OCI-LY7 (cell line): ENCODE measurements around the gene HDGFL2. TPM values are rescaled to one million over a fixed set of nuclear protein-coding genes. Genes with fewer than 3 reads are reported as not detected.
A peak's percentile ranks its signal among the peaks of the same experiment; 100 is the strongest.

Experiments used
- Bru-seq: library from RNA; stranded (reverse); fragments of 400-500 nt; gene quantifications from one replicate; lab custom pipeline; 2021; lab: Mats Ljungman, UMichigan
- BruChase-seq, 2 experiments: library from RNA; stranded (reverse); fragments of 400-500 nt; gene quantifications; one replicate each; lab custom pipeline; 2021; lab: Mats Ljungman, UMichigan
- BruUV-seq: library from RNA; stranded (reverse); fragments of 400-500 nt; replicated peaks from 2 replicates; lab custom pipeline; 2021; lab: Mats Ljungman, UMichigan
- CTCF ChIA-PET: fragments of 300-600 bp; sonication (Branson Sonifier 250); formaldehyde crosslinking; loops from one replicate; lab custom pipeline; 2022; ENCODE audit warnings: antibody characterized with exemption; ENCODE audit not compliant: unreplicated experiment; lab: Charles Lee
- POLR2A ChIA-PET: fragments of 300-600 bp; sonication (Branson Sonifier 250); formaldehyde crosslinking; loops from one replicate; lab custom pipeline; 2022; ENCODE audit warnings: antibody characterized with exemption; lab: Charles Lee
- DNase-seq: peaks from one replicate; pipeline ENCODE4 v3.0.0-alpha.2; 2015; ENCODE audit warnings: low spot score
- H2AFZ ChIP-seq: fragments of 200-600 bp; sonication (generic), shearing (Covaris generic); 2 replicates; pipeline ENCODE4 v1.6.1; 2014; ENCODE audit warnings: mild to moderate bottlenecking, antibody characterized with exemption, low read length, moderate library complexity
- H3K27ac ChIP-seq: fragments of 200-600 bp; sonication (generic); 2 replicates; pipeline ENCODE4 v1.5.1; 2014; ENCODE audit warnings: mixed run types, low read depth, mild to moderate bottlenecking, moderate library complexity, low read length, inconsistent platforms; ENCODE audit not compliant: poor library complexity, severe bottlenecking
- H3K36me3 ChIP-seq: fragments of 200-600 bp; sonication (generic); 2 replicates; pipeline ENCODE4 v1.6.1; 2014; ENCODE audit warnings: mild to moderate bottlenecking, antibody characterized with exemption, low read length, moderate library complexity, mixed read lengths; ENCODE audit not compliant: insufficient read depth
- H3K4me1 ChIP-seq: fragments of 200-600 bp; sonication (generic); 2 replicates; pipeline ENCODE4 v1.5.1; 2014; ENCODE audit warnings: mild to moderate bottlenecking, low read length; ENCODE audit not compliant: insufficient read depth, poor library complexity, severe bottlenecking
- H3K4me2 ChIP-seq: fragments of 200-600 bp; sonication (generic); 2 replicates; pipeline ENCODE4 v1.6.1; 2014; ENCODE audit warnings: mild to moderate bottlenecking, low read length
- H3K4me3 ChIP-seq: fragments of 200-600 bp; sonication (generic); 2 replicates; pipeline ENCODE4 v1.5.1; 2014; ENCODE audit warnings: mild to moderate bottlenecking, low read depth, low read length; ENCODE audit not compliant: poor library complexity, severe bottlenecking
- H3K79me2 ChIP-seq: fragments of 200-600 bp; sonication (generic); 2 replicates; pipeline ENCODE4 v1.6.1; 2016; ENCODE audit warnings: low read depth, mild to moderate bottlenecking, low read length, moderate library complexity, mixed read lengths; ENCODE audit not compliant: insufficient read depth
- H3K9me2 ChIP-seq: fragments of 200-600 bp; sonication (generic); 2 replicates; pipeline ENCODE4 v1.6.1; 2016; ENCODE audit warnings: mild to moderate bottlenecking, low read length, mixed read lengths; ENCODE audit not compliant: insufficient read depth
- H3K9me3 ChIP-seq: fragments of 200-600 bp; sonication (generic); 2 replicates; pipeline ENCODE4 v1.6.1; 2014; ENCODE audit warnings: mild to moderate bottlenecking, mixed run types, low read length, mixed read lengths
- H4K20me1 ChIP-seq: fragments of 200-600 bp; sonication (generic); 2 replicates; pipeline ENCODE4 v1.6.1; 2014; ENCODE audit warnings: mild to moderate bottlenecking, antibody characterized with exemption, low read length, moderate library complexity, mixed read lengths; ENCODE audit not compliant: insufficient read depth
- EZH2phosphoT487 ChIP-seq: fragments of 200-600 bp; sonication (generic); IDR thresholded peaks from 2 replicates; pipeline ENCODE4 v1.6.1; 2018; ENCODE audit warnings: low read depth, borderline replicate concordance, mild to moderate bottlenecking, mixed run types, antibody characterized with exemption, low read length, moderate library complexity, mixed read lengths
- intact Hi-C: fragments of 100-400 bp; cut with micrococcal nuclease; formaldehyde crosslinking; loops from one replicate; pipeline ENCODE4 v1.10.0; 2022; ENCODE audit not compliant: unreplicated experiment
- long read RNA-seq: library from polyadenylated mRNA; stranded (forward); transcript quantifications from one replicate; pipeline ENCODE4 v2.0.0, GENCODE V29; 2022
- total RNA-seq, 2 experiments: library from RNA; depleted of rRNA in 1 of 2; stranded (reverse); fragments of >200 nt in 1 of 2; shearing (Covaris generic) in 1 of 2; gene quantifications; 2 replicates each; pipeline ENCODE4 v1.2.3, GENCODE V29; 2014 to 2022
- TF ChIP-seq, protein P1 (sequence below): fragments of 200-600 bp; sonication (generic); conservative IDR thresholded peaks from 2 replicates; pipeline ENCODE4 v1.5.1; 2014; ENCODE audit warnings: mild to moderate bottlenecking, antibody characterized with exemption, low read length, moderate library complexity, mixed read lengths

Gene HDGFL2
- 54.5 and 79.9 TPM in 2 replicates for total RNA-seq (2014; rRNA removed; shearing (Covaris generic))
- 77.3 and 85.9 TPM in 2 replicates for total RNA-seq (2022)
- Bru-seq, nascent RNA, result percentile 50 among the genes with signal in this experiment
- BruChase-seq, experiment 1, labeled RNA remaining after a 6-hour chase, result percentile 61 among the genes with signal in this experiment
- BruChase-seq, experiment 2, labeled RNA remaining after a 2-hour chase, result percentile 58 among the genes with signal in this experiment
- long read RNA-seq, transcript HDGFL2-210 (16 exons, 2,255 nt), result minor isoform, 8 of 122 reads
- long read RNA-seq, transcript HDGFL2-208 (16 exons, 2,281 nt), result major isoform, 45 of 122 reads
- long read RNA-seq, partial matches to known transcripts, result 26 of 122 reads
- long read RNA-seq, other reads (novel, unspliced or antisense), result 43 of 122 reads

DNA sequence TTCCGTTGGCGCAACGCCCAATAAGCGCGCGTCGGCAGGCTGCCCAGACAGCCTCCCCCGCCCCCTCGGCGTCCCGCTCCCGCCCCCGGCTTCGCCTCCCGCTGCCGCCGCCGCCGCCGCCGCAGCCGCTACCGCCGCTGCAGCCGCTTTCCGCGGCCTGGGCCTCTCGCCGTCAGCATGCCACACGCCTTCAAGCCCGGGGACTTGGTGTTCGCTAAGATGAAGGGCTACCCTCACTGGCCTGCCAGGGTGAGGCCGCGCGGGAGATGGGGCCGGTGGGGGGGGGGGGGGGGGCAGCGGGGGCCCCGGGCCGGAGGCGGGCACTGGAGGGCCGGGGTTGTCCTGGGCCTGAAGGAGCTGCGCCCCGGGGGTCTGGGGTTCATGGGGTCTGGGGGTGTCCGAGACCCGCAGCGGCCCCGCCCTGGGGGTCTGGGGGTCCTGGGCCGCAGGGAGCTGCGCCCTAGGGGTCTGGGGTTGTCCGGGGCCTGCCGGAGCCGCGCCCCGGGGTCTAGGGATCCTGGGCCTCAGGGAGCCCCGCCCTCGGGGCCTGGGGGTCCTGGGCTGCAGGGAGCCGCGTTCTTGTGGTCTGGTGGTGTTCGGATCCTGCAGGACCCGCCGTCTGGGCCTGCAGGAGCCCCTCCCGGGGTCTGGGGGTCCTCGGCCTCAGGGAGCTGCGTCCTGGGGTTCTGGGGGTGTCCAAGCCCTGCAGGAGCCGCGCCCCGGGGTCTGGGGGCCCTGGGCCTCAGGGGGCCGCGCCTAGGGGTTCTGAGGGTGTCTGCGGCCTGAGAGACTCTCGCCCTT lies at the start of gene HDGFL2:
Gene HDGFL2, plus strand, starts transcription at position 124 of the 801 bp plus-strand sequence. Its CDS starts 54 bp downstream, at position 178.
- no peaks in the 10 kb centered on the region for H3K9me2 ChIP-seq
- no peak for DNase-seq
- H3K4me2 ChIP-seq, result peak within 1 kb of the TSS; percentile 91
- H3K36me3 ChIP-seq, result peaks cover 18% of the 10 kb centered on the region
- TF ChIP-seq, protein P1, sequence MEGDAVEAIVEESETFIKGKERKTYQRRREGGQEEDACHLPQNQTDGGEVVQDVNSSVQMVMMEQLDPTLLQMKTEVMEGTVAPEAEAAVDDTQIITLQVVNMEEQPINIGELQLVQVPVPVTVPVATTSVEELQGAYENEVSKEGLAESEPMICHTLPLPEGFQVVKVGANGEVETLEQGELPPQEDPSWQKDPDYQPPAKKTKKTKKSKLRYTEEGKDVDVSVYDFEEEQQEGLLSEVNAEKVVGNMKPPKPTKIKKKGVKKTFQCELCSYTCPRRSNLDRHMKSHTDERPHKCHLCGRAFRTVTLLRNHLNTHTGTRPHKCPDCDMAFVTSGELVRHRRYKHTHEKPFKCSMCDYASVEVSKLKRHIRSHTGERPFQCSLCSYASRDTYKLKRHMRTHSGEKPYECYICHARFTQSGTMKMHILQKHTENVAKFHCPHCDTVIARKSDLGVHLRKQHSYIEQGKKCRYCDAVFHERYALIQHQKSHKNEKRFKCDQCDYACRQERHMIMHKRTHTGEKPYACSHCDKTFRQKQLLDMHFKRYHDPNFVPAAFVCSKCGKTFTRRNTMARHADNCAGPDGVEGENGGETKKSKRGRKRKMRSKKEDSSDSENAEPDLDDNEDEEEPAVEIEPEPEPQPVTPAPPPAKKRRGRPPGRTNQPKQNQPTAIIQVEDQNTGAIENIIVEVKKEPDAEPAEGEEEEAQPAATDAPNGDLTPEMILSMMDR, result no peak
- no peak for TF ChIP-seq EZH2phosphoT487
- ChIA-PET POLR2A (interaction anchor here (0.6 to 1.3 kb wide), 4 partner anchors 16 to 332 kb away, joined by 4 read pairs; partner anchors contain the start of gene CHAF1A), CTCF (no interaction called here)
- H2AFZ ChIP-seq, result peak within 1 kb of the TSS; percentile 82; the same call in 1 of the 2 replicates
- H3K79me2 ChIP-seq, result peaks cover 27% of the 10 kb centered on the region
- H4K20me1 ChIP-seq, result no peaks in the 10 kb centered on the region
- BruUV-seq, result no TSS peak
- H3K4me1 ChIP-seq, result peaks cover 30% of the 10 kb centered on the region
- peak within 1 kb of the TSS; percentile 88 for H3K27ac ChIP-seq
- intact Hi-C loops, result loop anchor here (5.0 kb wide), 1 partner anchor 70 kb away; the partner anchor contains the start of genes CHAF1A and SH3GL1
- no peaks in the 10 kb centered on the region for H3K9me3 ChIP-seq
- peak within 1 kb of the TSS; percentile 98 for H3K4me3 ChIP-seq

DNA sequence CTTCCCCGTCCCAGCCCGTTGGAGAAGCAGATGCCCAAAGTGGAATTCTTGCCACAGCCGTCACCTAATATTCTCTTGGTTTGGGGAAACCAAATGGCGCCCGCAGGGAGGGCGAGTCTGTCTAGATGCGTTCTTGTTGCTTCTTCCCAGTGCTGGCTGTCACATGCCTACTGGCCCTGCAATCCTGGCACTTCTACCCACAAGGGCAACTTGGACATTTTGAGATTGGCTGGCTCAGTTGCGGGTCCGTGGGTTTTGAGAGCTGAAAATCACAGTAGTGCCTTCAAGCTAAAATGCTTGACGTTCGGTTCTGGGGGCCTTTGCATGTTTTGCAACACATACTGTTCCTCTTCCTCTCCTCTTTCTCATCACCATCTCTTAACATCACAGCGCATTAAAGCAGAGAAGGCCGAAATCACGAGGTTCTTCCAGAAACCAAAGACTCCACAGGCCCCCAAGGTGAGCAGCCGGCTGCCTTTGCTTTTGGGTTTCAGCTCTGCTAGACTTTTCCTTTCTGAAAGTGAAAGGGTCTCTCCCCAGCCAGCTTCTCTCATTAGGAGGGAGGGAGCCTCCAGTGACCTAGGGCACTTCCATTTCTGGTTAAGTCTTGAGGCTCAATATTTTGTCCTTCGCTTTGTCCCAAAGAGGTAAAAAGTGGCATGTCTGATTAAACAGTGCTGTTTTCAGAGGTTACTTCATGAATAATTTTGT lies 48.5 kb upstream of the HDGFL2 start:
- H3K4me1 ChIP-seq, result no peaks in the 10 kb centered on the region
- no peak for DNase-seq
- no peaks in the 10 kb centered on the region for H4K20me1 ChIP-seq
- TF ChIP-seq, protein P1, result no peak
- no peak for TF ChIP-seq EZH2phosphoT487
- H3K4me3 ChIP-seq, result no peak overlapping the region
- no TSS peak for BruUV-seq
- ChIA-PET CTCF (no interaction called here), POLR2A (interaction anchor here (0.6 to 0.7 kb wide), 2 partner anchors 47 to 141 kb away, joined by 3 to 6 read pairs; no protein-coding TSS in a partner anchor)
- H3K9me3 ChIP-seq, result no peaks in the 10 kb centered on the region
- intact Hi-C loops, result no loop called here
- no peaks in the 10 kb centered on the region for H3K79me2 ChIP-seq
- H3K4me2 ChIP-seq, result no peak overlapping the region
- no peak overlapping the region for H3K27ac ChIP-seq
- H2AFZ ChIP-seq, result no peak overlapping the region
- H3K36me3 ChIP-seq, result peaks cover 87% of the 10 kb centered on the region
- H3K9me2 ChIP-seq, result no peaks in the 10 kb centered on the region
